AG09309 (cell line): ENCODE measurements around the gene TANGO6.
"Not testable (repeated sequence)": the region's sequence is repeated elsewhere in the genome, so short reads cannot be mapped to it uniquely, and the experiment has no call there.

Experiments used
- DNase-seq: peaks from one replicate; pipeline ENCODE4 v3.0.0-alpha.2; 2010; ENCODE audit warnings: low read depth
- H3K4me3 ChIP-seq: 2 replicates; pipeline ENCODE4 v1.5.1; 2011; ENCODE audit warnings: mild to moderate bottlenecking, low read depth, low read length, moderate library complexity; ENCODE audit not compliant: control insufficient read depth
- TF ChIP-seq, protein P1 (sequence below): IDR thresholded peaks from 2 replicates; pipeline ENCODE4 v1.5.1; 2011; ENCODE audit warnings: mild to moderate bottlenecking, low read depth, low read length, inconsistent platforms; ENCODE audit not compliant: insufficient read depth, control insufficient read depth; ENCODE audit errors: missing control alignments

The TANGO6 gene

DNA sequence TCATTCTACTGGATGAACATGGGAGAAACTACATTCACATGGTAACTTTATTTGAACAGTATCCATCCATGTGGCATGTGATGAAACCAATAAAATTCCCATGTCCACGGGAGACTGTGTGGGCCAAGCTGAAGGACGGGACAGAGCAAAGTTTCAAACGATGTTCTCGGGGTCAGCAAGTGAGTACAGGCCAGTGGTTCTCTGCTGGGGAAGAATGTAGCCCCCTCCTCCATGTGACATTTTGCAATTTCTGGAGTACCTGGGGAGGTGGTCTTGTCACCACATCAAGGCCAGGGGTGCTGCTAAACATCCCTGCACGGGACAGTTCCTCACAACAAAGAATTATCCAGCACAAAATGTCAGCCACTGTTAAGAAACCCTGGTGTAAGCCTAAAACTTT is 7.4 kb upstream of the TANGO6 start:
- TF ChIP-seq, protein P1, sequence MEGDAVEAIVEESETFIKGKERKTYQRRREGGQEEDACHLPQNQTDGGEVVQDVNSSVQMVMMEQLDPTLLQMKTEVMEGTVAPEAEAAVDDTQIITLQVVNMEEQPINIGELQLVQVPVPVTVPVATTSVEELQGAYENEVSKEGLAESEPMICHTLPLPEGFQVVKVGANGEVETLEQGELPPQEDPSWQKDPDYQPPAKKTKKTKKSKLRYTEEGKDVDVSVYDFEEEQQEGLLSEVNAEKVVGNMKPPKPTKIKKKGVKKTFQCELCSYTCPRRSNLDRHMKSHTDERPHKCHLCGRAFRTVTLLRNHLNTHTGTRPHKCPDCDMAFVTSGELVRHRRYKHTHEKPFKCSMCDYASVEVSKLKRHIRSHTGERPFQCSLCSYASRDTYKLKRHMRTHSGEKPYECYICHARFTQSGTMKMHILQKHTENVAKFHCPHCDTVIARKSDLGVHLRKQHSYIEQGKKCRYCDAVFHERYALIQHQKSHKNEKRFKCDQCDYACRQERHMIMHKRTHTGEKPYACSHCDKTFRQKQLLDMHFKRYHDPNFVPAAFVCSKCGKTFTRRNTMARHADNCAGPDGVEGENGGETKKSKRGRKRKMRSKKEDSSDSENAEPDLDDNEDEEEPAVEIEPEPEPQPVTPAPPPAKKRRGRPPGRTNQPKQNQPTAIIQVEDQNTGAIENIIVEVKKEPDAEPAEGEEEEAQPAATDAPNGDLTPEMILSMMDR, result no peak
- no peak overlapping the region for H3K4me3 ChIP-seq
- no peak for DNase-seq

DNA sequence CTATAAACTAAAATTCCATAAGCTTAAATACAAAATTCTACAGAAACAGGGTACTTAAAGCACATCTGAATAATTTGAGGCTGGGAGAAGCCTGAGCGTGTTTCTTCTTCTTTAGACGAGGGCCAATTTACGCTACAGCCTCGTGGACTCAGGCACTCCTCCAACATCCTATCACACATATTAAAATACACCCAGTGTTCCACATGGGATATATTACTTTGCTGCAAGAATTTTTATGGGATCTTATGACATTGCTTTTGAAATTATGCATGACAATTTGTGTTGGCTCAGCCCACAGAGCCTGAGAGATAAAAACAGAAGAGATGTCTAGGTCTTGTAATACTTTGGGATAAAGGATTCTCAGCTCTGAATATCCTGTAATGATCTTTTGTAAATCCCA is 3.5 kb upstream of the TANGO6 start:
- DNase-seq, result peak; percentile 64
- H3K4me3 ChIP-seq, result no peak overlapping the region

DNA sequence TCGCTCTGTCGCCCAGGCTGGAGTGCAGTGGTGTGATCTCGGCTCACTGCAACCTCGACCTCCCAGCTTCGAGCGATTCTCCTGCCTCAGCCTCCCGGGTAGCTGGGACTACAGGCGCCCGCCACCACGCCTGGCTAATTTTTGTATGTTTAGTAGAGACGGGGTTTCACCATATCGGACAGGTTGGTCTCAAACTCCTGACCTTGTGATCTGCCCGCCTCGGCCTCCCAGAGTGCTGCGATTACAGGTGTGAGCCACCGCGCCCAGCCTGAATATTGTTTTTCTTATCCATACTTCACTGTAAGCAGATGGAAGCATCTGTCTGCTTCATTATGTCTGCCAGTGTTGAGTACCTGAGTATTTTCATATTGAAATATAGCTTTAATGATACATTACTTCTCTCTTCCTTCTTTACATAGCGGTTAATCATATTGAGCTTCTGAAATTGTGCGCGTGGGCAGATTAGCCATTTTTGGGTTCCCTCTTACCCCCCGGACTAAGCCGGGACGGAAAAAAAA is 308 bp upstream of the TANGO6 start:
- peak overlapping the region; percentile 75 for H3K4me3 ChIP-seq
- DNase-seq, result not testable (repeated sequence)

More for the DNA sequence above, 3.5 kb upstream of the TANGO6 start:
- TF ChIP-seq, protein P1, result no peak

DNA sequence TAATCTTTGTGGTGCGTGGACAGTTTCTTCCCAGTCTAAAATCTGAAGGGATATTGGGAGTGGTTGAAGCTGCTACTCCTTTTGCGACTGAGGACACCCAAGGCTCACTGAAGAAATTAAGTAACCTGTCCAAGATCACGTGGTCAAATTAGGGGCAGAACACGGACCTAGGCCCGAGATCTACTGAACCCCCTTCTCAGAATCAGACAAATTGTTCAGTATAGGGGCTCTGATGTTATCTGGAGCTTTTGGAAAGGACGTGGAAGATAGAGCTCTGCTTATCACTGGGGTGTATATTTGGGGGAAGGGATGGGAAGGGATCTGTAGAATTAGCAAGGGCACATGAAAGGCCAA is 857 bp downstream of the TANGO6 start:
- DNase-seq, result no peak
- peak overlapping the region; percentile 75 for H3K4me3 ChIP-seq
- TF ChIP-seq, protein P1, result no peak

DNA sequence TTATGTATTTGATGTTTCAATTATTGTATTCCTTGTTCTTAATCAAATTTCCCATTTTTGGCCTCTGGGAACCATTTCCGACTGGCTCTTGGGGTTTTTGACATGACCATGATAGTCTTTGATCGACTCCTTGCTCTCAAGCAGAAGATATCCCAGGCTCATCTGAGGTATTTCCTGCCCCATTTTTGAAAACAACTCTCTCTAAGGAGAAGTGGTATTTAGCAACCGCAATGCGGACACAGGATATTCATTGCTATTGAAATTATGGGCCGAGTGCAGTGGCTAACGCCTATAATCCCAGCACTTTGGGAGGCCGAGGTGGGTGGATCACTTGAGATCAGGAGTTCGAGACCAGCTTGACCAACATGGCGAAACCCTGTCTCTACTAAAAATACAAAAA is 5.5 kb downstream of the TANGO6 start:
- no peak for DNase-seq
- H3K4me3 ChIP-seq, result no peak overlapping the region
- TF ChIP-seq, protein P1, result no peak

DNA sequence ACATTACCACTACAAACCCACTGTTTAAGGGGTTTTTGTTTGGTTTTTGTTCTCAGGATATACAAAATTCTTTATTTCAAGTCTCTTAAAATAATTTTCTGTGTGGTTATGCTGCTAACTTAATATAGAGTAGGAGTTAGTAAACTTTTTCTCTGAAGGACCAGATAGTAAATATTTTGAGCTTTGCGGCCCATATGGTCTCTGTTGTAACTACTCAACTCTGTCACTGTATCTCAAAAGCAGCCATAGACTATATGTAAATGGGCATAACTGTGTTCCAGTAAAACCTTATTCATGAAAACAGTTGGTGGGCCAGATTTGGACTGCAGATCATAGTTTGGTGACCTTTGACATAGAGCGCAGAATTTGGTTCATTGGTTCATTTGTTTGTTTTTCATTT is 7.2 kb downstream of the TANGO6 start:
- TF ChIP-seq, protein P1, result no peak
- no peak overlapping the region for H3K4me3 ChIP-seq
- DNase-seq, result no peak

DNA sequence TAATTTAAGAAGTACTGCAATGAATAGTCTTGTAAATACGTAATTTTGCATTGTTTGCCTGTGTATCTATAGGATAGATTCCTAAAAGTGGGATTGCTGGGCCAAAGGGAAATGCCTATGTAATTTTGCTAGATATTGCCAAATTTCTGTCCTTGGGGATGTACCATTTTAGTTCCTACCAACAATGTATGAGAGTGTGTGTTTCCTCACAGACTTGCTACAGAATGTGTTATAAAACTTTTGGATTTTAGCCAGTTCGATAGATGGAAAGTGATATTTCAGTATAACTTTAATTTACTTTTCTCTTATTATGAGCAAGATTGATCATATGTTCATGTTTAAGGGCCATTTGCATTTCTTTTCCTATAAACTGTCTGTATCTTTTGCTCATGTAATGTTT is 8.3 kb downstream of the TANGO6 start:
- no peak overlapping the region for H3K4me3 ChIP-seq
- no peak for DNase-seq
- TF ChIP-seq, protein P1, result no peak
